Ureter (tissue), 1 donor: ENCODE results near the gene ATG16L1. TPM values are rescaled to one million over a fixed set of nuclear protein-coding genes. Genes with fewer than 3 reads are reported as not detected.

Experiments used
- DNase-seq: peaks from one replicate; pipeline ENCODE4 v3.0.0-alpha.2; 2020; ENCODE audit warnings: low spot score
- total RNA-seq: library from RNA; stranded (reverse); gene quantifications from one replicate; pipeline ENCODE4 v1.2.4, GENCODE V29; 2023
- donor health status: DM: yes; HTN: yes; CAD: no.

ATG16L1 gene
- total RNA-seq, 1 donor from 2014 or later = 35.4 TPM

DNA sequence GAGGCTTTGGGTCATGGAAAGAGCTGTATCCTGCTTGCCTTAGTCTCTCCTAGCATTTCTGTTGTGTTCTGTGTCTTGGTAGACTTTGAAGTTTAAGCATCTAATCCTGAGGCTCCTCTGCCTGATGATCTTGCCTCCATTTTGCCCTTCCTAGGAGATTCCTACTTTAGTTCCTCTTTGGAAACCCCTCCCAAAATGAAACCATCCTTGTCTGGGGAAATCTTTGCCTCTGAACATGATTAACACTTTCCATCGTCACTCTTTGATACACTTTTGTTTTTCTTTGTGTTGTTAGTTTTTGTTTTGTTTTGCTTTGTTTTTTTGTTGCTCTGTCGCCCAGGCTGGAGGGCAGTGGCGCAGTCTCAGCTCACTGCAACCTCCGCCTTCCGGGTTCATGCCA is 9.2 kb downstream of the ATG16L1 start:
- DNase-seq = no peak

DNA sequence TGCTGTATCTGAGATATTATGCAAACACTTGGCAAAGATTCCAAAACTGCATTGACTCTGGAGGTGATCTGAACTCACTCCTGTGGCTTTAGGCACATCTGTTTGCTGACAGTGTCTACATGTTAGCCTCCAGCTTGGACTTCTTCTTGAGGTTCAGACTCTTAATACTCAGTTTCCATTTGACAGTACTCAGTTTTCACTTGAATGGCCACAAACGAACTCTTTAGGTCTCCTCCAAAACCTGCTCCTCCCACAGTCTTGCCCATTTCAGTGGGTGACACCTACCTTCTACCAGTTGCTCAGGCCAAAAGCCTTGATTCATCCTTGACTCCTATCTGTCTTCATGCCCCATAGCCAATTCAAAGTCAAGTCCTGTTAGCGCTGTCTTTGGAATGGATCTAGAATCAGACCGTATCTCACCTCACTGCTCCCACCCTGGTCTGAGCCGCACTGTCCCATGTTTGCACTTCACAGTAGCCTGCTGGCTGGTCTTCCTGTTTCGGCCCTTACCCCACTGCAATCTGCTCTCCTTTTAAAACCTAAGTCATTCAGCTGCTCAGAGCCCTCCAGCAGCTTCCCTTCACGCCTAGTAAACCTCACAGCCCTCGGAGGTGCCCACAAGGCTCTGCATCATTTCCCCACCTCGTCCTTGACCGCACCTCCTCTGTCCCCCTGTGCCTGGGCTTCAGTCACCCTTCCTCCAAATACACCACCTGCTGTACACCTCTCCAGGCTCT is 10.5 kb downstream of the ATG16L1 start:
- no peak for DNase-seq

GRCh38 chr2:233262562-233262961 is 11.1 kb downstream of the ATG16L1 start:
- no peak for DNase-seq

DNA sequence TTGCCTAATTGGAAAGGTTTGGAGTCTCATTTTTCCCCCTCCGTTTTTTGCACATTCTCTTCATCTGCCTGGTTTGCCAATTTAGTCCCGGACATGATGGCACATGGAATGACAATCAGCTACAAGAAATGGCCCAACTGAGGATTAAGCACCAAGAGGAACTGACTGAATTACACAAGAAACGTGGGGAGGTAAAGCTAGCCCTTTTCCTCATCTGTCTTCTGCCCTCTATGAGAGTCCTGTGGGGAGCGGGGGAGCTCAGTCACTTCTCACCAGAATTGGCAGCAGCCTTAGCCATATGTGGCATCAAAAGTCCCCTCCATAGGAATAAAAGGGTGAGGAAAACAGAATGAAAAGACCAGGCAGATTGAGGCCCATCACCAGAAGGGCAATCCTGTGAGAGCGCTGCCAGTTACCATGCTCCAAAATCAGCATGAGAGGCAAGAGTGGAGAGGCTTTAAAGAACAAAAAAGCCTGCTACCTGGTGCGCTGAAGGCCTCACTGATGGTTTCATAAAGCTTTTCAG is 11.6 kb downstream of the ATG16L1 start:
- no peak for DNase-seq

GRCh38 chr2:233264667-233265066 is 13.2 kb downstream of the ATG16L1 start:
- DNase-seq = no peak

DNA sequence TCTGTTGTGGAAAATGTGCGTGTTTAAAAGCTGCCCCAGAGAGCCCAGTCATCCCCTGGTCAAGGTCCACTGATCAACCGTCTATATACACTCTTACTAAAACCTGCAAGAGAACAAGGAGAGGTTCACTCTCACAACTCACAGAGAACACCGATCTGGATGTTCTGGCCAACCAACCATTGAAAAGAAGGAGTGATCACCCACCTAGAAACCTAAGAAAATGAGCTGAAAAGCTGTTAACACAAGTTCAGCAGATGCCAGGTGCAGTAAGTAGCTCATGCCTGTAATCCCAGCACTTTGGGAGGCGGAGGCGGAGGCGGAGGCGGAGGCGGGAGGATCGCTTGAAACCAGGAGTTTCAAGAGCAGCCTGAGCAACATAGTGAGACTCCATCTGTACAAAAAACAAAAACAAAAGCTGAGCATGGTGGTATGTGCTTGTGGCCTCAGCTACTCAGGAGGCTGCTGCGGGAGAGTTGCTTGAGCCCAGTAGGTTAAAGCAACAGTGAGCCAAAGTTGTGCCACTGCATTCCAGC is 14.5 kb downstream of the ATG16L1 start:
- DNase-seq = no peak

DNA sequence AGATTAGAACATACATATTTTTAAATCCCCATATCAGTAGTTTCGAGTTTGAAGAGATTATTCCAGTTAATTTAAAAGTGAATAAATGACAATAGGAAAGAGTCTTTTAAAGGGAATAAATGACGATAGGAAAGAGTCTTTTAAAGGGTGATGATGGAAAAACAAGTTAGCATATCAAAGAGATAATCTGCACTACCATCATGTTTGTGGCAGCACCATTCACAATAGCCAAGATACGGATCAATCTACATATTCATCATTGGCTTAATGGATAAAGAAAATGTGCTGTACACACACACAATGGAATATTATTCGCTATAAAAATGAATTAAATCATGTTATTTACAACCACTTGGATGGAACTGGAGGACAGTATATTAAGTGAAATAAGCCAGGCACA is 15.0 kb downstream of the ATG16L1 start:
- DNase-seq = no peak

DNA sequence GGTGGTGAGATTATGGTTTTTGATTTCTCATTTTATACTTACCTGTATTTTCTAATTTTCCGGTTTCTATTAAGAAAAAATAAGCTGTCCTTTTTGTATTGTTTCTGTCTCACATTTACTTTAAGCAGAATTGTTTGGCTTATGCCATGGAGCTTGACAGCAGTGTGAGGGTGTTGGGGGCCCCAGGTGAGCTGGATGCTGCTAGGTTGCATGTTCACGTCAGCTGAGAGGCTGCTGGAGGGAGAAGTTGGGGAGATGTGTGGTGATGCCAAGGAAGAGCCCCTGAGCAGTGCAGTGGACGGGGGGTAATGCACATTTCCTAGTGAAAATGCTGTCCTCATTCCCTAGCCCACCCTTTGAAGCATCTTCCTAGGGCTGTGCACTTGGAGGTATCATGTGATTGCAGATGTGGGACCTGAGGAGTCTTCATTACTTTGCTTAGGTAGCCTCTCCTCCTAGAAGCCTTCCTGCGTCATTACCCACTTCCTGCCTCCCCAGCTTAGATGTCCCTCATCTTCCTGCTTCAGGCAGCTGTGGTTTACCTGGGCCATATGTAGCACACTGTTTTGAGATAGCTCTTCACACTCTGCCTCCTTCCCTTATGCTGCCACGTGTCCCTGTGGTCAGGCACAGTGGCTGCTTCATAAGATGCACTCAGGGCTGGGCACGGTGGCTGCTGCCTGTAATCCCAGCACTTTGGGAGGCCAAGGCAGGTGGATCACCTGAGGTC is 16.2 kb downstream of the ATG16L1 start:
- DNase-seq = no peak

- DNase-seq = no peak
Observed at GRCh38 chr2:233270366-233270765, 18.9 kb downstream of the ATG16L1 start.

DNA sequence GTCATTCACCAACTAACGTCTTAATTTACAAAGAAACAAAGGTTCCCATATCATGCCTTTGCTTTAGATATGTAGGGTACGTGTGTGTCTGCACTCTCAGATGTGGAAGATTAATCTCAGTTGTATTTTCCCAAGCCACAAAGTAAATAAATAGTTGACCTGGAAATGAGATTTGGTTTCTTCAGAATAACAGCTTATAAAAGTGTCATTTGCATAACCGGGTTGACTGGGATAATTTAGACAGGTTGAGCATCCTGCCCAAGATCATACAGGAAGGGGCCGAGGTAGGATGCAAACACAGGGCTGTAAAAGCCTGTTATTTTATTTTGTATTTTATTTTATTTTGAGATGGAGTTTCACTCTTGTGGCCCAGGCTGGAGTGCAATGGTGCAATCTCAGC is 19.5 kb downstream of the ATG16L1 start:
- no peak for DNase-seq

GRCh38 chr2:233271693-233272092 is 20.2 kb downstream of the ATG16L1 start:
- DNase-seq = no peak

- DNase-seq = no peak
Observed at GRCh38 chr2:233273120-233273519, 21.6 kb downstream of the ATG16L1 start.

DNA sequence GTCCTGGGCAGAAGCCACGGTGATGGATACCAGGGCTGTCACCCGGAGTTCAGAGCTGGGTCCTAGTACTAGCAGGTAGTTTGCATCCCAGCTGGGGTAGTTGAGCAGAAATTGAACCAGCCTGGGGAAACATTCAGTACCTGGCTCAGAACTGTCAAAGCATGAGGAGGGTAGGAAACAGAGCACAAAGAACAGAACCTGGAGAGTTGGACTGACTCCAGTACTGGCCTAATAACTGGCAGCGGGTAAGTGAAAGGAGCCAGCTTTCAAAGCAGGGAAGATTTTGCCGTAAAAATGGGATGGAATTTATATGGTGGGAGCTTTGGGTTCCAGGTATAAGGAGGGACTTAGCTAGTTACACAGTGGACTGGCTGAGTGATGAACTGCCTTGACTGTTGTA is 23.8 kb downstream of the ATG16L1 start:
- DNase-seq = no peak

GRCh38 chr2:233278921-233279320 is 27.4 kb downstream of the ATG16L1 start:
- no peak for DNase-seq

- no peak for DNase-seq
Observed at GRCh38 chr2:233280114-233280693, 28.7 kb downstream of the ATG16L1 start.

DNA sequence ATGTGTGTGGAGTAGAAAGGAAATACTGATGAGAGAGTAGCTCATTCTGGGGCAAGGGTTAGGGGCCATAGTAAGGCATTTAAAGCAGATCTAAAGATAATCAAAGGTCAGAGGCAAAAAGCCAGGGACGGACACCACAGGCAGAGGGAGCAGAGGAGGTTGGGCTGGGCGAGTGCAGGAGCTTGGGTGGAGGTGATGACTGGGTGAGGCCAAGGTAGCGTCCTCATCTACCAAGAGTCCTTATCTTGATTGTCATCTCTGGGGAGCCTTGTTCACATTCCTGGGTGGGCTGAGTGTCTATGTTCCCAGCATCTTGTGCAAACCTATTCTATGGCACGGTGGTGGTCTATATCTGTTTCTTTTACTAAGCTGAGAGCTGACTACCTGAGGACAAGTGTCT is 30.1 kb downstream of the ATG16L1 start:
- no peak for DNase-seq

GRCh38 chr2:233281992-233282603 is 30.6 kb downstream of the ATG16L1 start:
- DNase-seq = no peak

DNA sequence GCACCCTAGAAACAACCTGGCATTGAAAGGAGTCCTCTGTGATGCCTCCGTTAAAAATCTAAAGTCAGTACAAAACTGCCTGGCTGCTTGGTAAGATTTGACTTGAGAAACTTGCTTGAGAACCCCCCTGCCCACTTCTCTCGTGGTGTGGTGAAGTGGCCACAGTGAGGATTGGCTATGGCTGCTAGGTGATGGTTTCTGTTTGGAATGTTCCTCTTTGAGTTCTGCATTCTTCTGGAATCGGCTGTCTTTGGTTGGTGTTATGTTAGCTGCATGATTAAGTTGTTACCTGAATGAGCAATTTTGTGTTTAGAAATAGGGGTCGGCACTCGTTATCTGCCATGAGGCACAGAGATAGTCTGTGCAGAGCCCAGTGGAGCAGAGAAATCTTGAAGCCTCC is 34.4 kb downstream of the ATG16L1 start:
- no peak for DNase-seq

DNA sequence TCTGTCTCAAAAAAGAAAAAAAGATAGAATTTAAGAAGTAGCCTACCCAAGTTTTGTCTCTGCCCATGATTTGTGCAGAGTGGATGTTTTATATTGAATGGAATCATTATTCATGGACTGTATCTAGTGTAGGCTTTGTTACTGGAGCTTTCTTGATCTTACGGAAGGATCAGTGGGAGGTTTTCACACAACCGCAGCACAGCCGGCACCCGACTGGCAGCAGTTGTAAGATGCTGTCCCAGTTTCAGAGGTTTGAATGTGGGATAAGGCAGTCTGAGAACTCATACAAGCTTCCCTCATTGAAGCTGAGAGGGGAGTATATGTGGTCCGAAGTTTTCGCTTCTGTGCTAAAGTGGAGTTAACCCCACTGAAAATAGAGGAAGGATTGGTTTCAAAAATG is 36.4 kb downstream of the ATG16L1 start:
- no peak for DNase-seq

- no peak for DNase-seq
Observed at GRCh38 chr2:233288663-233289062, 37.2 kb downstream of the ATG16L1 start.

GRCh38 chr2:233289648-233290047 is 38.2 kb downstream of the ATG16L1 start:
- DNase-seq = no peak
